HepG2 (cell line): Measurements from ENCODE around the gene JPH2. TPM values are rescaled to one million over a fixed set of nuclear protein-coding genes. Genes with fewer than 3 reads are reported as not detected.
A peak's percentile ranks its signal among the peaks of the same experiment; 100 is the strongest.

ENCODE experiments used
- ATAC-seq: fragments of 200-7000 bp; cut with Tn5 transposase; 3 replicates; pipeline ENCODE4 v1.9.1; 2020; ENCODE audit warnings: mild to moderate bottlenecking, moderate library complexity
- BruUV-seq: library from RNA; stranded (reverse); fragments of 400-500 nt; replicated peaks from 2 replicates; lab custom pipeline; 2021; lab: Mats Ljungman, UMichigan
- CTCF ChIA-PET: fragments of 300-600 bp; formaldehyde crosslinking; extraction: SDS; loops from one replicate; lab custom pipeline; 2021; ENCODE audit warnings: low total read pairs, inconsistent platforms, low intra/inter-chr PET ratio; lab: Yijun Ruan, JAX
- POLR2A ChIA-PET: fragments of 350-600 bp; sonication (Branson Sonifier 250); formaldehyde crosslinking; loops from one replicate; lab custom pipeline; 2020; ENCODE audit warnings: antibody characterized with exemption, inconsistent platforms; lab: Yijun Ruan, JAX
- DNase-seq: peaks from one replicate; pipeline ENCODE4 v3.0.0-alpha.2; 2015; ENCODE audit warnings: low spot score
- FAIRE-seq: peaks from 3 replicates; lab custom pipeline; 2011; peaks lifted over from hg19 to GRCh38; lab: Jason Lieb, UNC
- H2AFZ ChIP-seq: one replicate; pipeline ENCODE4 v1.6.1; 2011; ENCODE audit warnings: low read length, inconsistent platforms
- H3K27ac ChIP-seq: fragments of 300-600 bp; 3 replicates; pipeline ENCODE4 v1.8.0; 2011; ENCODE audit warnings: mixed run types, mild to moderate bottlenecking, mixed read lengths, low read length, inconsistent platforms; ENCODE audit not compliant: insufficient read depth; ENCODE audit errors: extremely low read length
- H3K27me3 ChIP-seq, 2 experiments: fragments of 200-600 bp in 1 of 2; 2 replicates in 1 of 2; 3 replicates in 1 of 2; pipeline versions ENCODE4 v1.6.0 to v1.8.0; 2011; ENCODE audit warnings: low read length in 2 of 2, mild to moderate bottlenecking in 2 of 2, moderate library complexity in 2 of 2, inconsistent platforms in 1 of 2; ENCODE audit not compliant: insufficient read depth in 2 of 2, control insufficient read depth in 1 of 2
- H3K36me3 ChIP-seq, 2 experiments: fragments of 200-600 bp in 1 of 2; replicated peaks in 1 of 2; 2 replicates in 1 of 2; 3 replicates in 1 of 2; pipeline versions ENCODE4 v1.5.1 to v1.8.0; 2011; ENCODE audit warnings: low read length in 2 of 2, inconsistent platforms in 1 of 2; ENCODE audit not compliant: insufficient read depth in 2 of 2, control insufficient read depth in 1 of 2
- H3K4me1 ChIP-seq: 2 replicates; pipeline ENCODE4 v1.5.1; 2012; ENCODE audit warnings: low read length, inconsistent platforms; ENCODE audit not compliant: insufficient read depth
- H3K4me2 ChIP-seq: 2 replicates; pipeline ENCODE4 v1.6.0; 2011; ENCODE audit warnings: low read depth, low read length, inconsistent platforms
- H3K4me3 ChIP-seq, 3 experiments: fragments of 200-600 bp in 1 of 3; sonication (generic), shearing (Covaris generic) in 1 of 3; replicated peaks in 1 of 3; 2 replicates each; pipeline ENCODE4 v1.5.1; 2011 to 2016; ENCODE audit warnings: low read length in 3 of 3, inconsistent platforms in 2 of 3, low read depth in 2 of 3, mild to moderate bottlenecking in 2 of 3, control low read depth in 1 of 3, mixed read lengths in 1 of 3; ENCODE audit not compliant: insufficient read depth in 1 of 3
- H3K79me2 ChIP-seq: one replicate; pipeline ENCODE4 v1.6.1; 2011; ENCODE audit warnings: low read length, inconsistent platforms; ENCODE audit not compliant: insufficient read depth
- H3K9ac ChIP-seq: 2 replicates; pipeline ENCODE4 v1.6.0; 2011; ENCODE audit warnings: mild to moderate bottlenecking, low read depth, low read length, inconsistent platforms; ENCODE audit not compliant: insufficient read depth
- H3K9me3 ChIP-seq: 2 replicates; pipeline ENCODE4 v1.5.1; 2012; ENCODE audit warnings: mild to moderate bottlenecking, low read length
- H4K20me1 ChIP-seq: 2 replicates; pipeline ENCODE4 v1.6.0; 2011; ENCODE audit warnings: inconsistent platforms, mild to moderate bottlenecking, low read length, moderate library complexity; ENCODE audit not compliant: insufficient read depth
- BRD4 ChIP-seq: sonication (generic); formaldehyde crosslinking; IDR thresholded peaks from 2 replicates; pipeline ENCODE4 v1.4.0; 2020; ENCODE audit warnings: missing genetic modification reagents
- SNAPC2 ChIP-seq: sonication (generic); formaldehyde crosslinking; IDR thresholded peaks from 2 replicates; pipeline ENCODE4 v1.8.1; 2022; ENCODE audit warnings: mild to moderate bottlenecking, missing genetic modification reagents
- ZNF331 ChIP-seq: sonication (generic); formaldehyde crosslinking; IDR thresholded peaks from 2 replicates; pipeline ENCODE4 v1.4.0; 2020; ENCODE audit warnings: missing genetic modification reagents
- ZNF629 ChIP-seq: sonication (generic); formaldehyde crosslinking; conservative IDR thresholded peaks from 2 replicates; pipeline ENCODE4 v1.5.0; 2020; ENCODE audit warnings: missing genetic modification reagents
- WGBS: methylation state at CpG from one replicate; pipeline ENCODE4 v1.1.6; 2017; ENCODE audit warnings: low lambda C conversion rate; 5-methylcytosine and 5-hydroxymethylcytosine counted together
- in situ Hi-C: cut with HindIII; loops from 2 replicates; pipeline ENCODE4 v1.10.0; 2017; ENCODE audit warnings: low pct_unique_long_range_greater_than_20kb; ENCODE audit not compliant: extremely low pct_ligation_motif_present
- intact Hi-C: fragments of 100-400 bp; cut with micrococcal nuclease; formaldehyde crosslinking; loops from one replicate; pipeline ENCODE4 v1.10.0; 2022; ENCODE audit not compliant: unreplicated experiment
- polyA plus RNA-seq, 8 experiments: library from polyadenylated mRNA; depleted of rRNA in 3 of 8; stranded (reverse) in 7 of 8; unstranded in 1 of 8; fragments of >200 nt; fragmentation: Illumina TruSeq in 4 of 8; extraction: Trizol in 4 of 8; gene quantifications; 2 replicates each; pipeline versions ENCODE4 v1.2.1 to v1.2.3, GENCODE V29; 2011 to 2016; ENCODE audit warnings: low read depth in 4 of 8, missing spikeins in 1 of 8, mixed read lengths in 1 of 8; ENCODE audit not compliant: insufficient read depth in 1 of 8
- total RNA-seq, 5 experiments: library from RNA; depleted of rRNA; stranded (reverse); fragments of >200 nt; fragmentation: Illumina TruSeq; extraction: Trizol; gene quantifications; 2 replicates each; pipeline ENCODE4 v1.2.3, GENCODE V29; 2016; ENCODE audit warnings: low read depth in 1 of 5
- TF ChIP-seq, protein P1 (sequence below): fragments of 450-650 bp; IDR thresholded peaks from 2 replicates; pipeline ENCODE4 v1.6.1; 2016
- TF ChIP-seq, protein P2 (sequence below): sonication (generic); formaldehyde crosslinking; IDR thresholded peaks from 2 replicates; pipeline ENCODE4 v1.5.1; 2020; ENCODE audit warnings: mild to moderate bottlenecking, missing genetic modification reagents, moderate library complexity

Gene JPH2
- total and polyA plus RNA-seq, 2 of the 13 experiments (the other 11 are each of a cell fraction or from before 2014, with no cell fraction given), result 0.42 TPM; not detected in 1

DNA sequence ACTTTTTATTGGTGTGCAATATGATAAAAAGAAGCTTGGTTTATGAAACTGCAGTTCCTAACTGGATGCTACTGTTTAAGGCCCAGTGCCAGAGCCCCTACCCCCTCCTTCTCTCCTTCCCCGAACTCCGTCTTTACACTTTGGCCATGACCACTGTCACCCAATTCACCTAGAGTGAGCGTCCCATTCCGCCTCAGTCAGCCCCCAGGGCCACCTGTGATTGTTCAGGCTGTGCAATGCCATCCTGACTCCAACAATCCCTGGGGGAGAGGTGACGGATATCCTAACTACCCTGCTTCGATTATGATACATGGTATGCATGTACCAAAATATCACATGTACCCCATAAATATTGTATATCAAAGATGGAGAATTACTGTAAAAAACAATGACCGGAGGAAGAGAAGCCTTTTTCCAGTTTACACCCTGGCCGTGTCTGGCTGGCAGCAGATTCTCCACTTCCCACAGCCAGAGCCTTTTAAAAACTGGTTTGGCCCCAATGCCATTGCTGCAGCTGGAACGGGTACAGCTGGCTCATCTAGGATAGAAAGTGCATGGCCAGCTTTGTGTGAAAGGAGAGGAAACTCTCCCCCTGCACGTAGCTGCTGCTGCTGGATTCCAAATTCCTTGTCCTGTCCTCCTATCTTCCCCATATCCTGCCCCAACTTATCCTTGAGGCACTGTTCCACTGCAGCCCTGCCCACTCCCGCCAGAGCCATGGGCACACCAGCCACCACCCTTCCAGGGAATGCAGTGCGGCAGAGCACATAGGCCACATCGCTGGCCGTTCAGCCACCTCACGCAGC, 99.7 kb downstream of the JPH2 start:
- ATAC-seq (no peak), FAIRE-seq (no peak), DNase-seq (no peak)
- POLR2A ChIA-PET, result no interaction called here
- Histone ChIP-seq H3K79me2 (no peaks in the 10 kb centered on the region), H3K9me3 (no peaks in the 10 kb centered on the region), H3K27ac (no peak overlapping the region), H3K4me1 (no peaks in the 10 kb centered on the region), H4K20me1 (no peaks in the 10 kb centered on the region), H3K9ac (no peak overlapping the region), H2AFZ (no peak overlapping the region), H3K4me2 (no peak overlapping the region), H3K4me3 (no peak overlapping the region), H3K36me3 (no peaks in the 10 kb centered on the region), H3K27me3 (peaks cover 0 to 50% of the 10 kb centered on the region in 2 experiments; a peak in 3 of 5 replicates)
- no TSS peak for BruUV-seq
- in situ Hi-C loops, result no loop called here
- intact Hi-C loops, result no loop called here
- CTCF ChIA-PET, result no interaction called here
- TF ChIP-seq ZNF331 (CRISPR knock-in tag) (no peak), ZNF629 (CRISPR knock-in tag) (peak; percentile 49; the same call in 1 of the 2 replicates)
- WGBS, result 30% methylated on average over 15 of the region's 15 CpGs

DNA sequence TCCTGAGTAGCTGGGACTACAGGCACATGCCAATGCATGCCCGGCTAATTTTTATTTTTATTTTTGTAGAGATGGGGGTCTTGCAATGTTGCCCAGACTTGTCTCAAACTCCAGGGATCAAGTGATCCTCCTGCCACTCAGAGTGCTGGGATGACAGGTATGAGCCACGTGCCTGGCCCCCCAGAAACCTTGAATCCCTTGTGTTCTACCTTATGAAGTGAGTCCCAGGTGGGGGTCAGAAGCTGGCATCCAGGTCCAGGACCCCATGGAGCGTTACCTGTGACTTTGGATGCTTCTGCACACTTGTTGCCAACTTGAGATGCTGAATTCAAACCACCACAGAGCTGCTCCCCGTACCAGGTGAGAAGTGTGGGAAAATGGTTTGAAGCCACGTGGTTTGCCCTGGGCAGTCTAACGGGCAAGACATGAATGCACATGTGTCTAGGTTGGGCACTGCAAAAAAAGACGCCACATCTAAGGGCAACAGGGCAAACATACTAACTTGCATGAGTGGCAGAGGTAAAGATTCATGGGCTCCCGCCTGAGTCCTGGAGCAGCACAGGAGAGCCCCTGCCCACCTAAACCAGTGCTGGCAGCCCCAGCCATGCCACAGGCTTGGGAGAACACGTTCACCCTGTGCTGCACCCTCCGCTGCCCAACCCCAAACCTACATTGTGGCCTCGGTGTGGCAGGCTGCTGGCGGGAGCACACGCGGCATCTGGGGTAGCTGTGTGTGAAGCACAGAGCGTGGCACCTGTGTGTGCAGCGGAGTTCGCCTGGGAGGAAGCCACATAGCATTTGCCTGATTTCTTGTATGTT, 101.2 kb downstream of the JPH2 start:
- Histone ChIP-seq H3K36me3 (no peaks in the 10 kb centered on the region), H3K4me1 (no peaks in the 10 kb centered on the region), H3K4me2 (no peak overlapping the region), H4K20me1 (no peaks in the 10 kb centered on the region), H3K79me2 (no peaks in the 10 kb centered on the region), H3K27ac (no peak overlapping the region), H3K9me3 (no peaks in the 10 kb centered on the region), H3K4me3 (no peak overlapping the region), H3K9ac (no peak overlapping the region), H2AFZ (no peak overlapping the region), H3K27me3 (peaks cover 3 to 50% of the 10 kb centered on the region in 2 experiments; a peak in 3 of 5 replicates)
- TF ChIP-seq BRD4 (CRISPR knock-in tag) (0 out of 2 replicates have a peak, but pooled peaks have one; percentile 30), SNAPC2 (CRISPR knock-in tag) (no peak)
- TF ChIP-seq, protein P1, sequence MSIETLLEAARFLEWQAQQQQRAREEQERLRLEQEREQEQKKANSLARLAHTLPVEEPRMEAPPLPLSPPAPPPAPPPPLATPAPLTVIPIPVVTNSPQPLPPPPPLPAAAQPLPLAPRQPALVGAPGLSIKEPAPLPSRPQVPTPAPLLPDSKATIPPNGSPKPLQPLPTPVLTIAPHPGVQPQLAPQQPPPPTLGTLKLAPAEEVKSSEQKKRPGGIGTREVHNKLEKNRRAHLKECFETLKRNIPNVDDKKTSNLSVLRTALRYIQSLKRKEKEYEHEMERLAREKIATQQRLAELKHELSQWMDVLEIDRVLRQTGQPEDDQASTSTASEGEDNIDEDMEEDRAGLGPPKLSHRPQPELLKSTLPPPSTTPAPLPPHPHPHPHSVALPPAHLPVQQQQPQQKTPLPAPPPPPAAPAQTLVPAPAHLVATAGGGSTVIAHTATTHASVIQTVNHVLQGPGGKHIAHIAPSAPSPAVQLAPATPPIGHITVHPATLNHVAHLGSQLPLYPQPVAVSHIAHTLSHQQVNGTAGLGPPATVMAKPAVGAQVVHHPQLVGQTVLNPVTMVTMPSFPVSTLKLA, result peak; percentile 89
- TF ChIP-seq, protein P2, sequence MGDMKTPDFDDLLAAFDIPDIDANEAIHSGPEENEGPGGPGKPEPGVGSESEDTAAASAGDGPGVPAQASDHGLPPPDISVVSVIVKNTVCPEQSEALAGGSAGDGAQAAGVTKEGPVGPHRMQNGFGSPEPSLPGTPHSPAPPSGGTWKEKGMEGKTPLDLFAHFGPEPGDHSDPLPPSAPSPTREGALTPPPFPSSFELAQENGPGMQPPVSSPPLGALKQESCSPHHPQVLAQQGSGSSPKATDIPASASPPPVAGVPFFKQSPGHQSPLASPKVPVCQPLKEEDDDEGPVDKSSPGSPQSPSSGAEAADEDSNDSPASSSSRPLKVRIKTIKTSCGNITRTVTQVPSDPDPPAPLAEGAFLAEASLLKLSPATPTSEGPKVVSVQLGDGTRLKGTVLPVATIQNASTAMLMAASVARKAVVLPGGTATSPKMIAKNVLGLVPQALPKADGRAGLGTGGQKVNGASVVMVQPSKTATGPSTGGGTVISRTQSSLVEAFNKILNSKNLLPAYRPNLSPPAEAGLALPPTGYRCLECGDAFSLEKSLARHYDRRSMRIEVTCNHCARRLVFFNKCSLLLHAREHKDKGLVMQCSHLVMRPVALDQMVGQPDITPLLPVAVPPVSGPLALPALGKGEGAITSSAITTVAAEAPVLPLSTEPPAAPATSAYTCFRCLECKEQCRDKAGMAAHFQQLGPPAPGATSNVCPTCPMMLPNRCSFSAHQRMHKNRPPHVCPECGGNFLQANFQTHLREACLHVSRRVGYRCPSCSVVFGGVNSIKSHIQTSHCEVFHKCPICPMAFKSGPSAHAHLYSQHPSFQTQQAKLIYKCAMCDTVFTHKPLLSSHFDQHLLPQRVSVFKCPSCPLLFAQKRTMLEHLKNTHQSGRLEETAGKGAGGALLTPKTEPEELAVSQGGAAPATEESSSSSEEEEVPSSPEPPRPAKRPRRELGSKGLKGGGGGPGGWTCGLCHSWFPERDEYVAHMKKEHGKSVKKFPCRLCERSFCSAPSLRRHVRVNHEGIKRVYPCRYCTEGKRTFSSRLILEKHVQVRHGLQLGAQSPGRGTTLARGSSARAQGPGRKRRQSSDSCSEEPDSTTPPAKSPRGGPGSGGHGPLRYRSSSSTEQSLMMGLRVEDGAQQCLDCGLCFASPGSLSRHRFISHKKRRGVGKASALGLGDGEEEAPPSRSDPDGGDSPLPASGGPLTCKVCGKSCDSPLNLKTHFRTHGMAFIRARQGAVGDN, result 0 out of 2 replicates have a peak, but pooled peaks have one; percentile 12
- ATAC-seq, result no peak
- FAIRE-seq, result no peak
- CTCF ChIA-PET, result no interaction called here
- POLR2A ChIA-PET, result no interaction called here
- in situ Hi-C loops, result no loop called here
- WGBS, result 27% methylated on average over 17 of the region's 17 CpGs
- intact Hi-C loops, result no loop called here
- DNase-seq, result no peak
- no TSS peak for BruUV-seq
